Mesothelial cell of epicardium (in vitro differentiated cells): Measurements from ENCODE around the gene VAMP3. TPM values are rescaled to one million over a fixed set of nuclear protein-coding genes. Genes with fewer than 3 reads are reported as not detected.

Source experiments
- DNase-seq, 2 experiments: peaks; one replicate each; pipeline ENCODE4 v3.0.0; 2021; ENCODE audit warnings: low spot score in 2 of 2; ENCODE audit not compliant: unreplicated experiment in 2 of 2
- H3K27ac Mint-ChIP-seq: 2 replicates; pipeline ENCODE4 v1.8.0; 2021; ENCODE audit warnings: mixed read lengths
- H3K27me3 Mint-ChIP-seq: 2 replicates; pipeline ENCODE4 v1.8.0; 2021; ENCODE audit warnings: low read depth, mixed read lengths
- H3K36me3 Mint-ChIP-seq: 2 replicates; pipeline ENCODE4 v1.8.0; 2021; ENCODE audit warnings: mixed read lengths
- H3K4me1 Mint-ChIP-seq: 2 replicates; pipeline ENCODE4 v1.8.0; 2021; ENCODE audit warnings: mixed read lengths
- H3K4me3 Mint-ChIP-seq: 2 replicates; pipeline ENCODE4 v1.8.0; 2021; ENCODE audit warnings: mild to moderate bottlenecking, moderate library complexity, mixed read lengths
- H3K9me3 Mint-ChIP-seq: 2 replicates; pipeline ENCODE4 v1.8.0; 2021; ENCODE audit warnings: mixed read lengths
- CTCF ChIP-seq: fragments of 200-600 bp; sonication (generic); IDR thresholded peaks from one replicate; pipeline ENCODE4 v1.5.0; 2021; ENCODE audit warnings: antibody characterized with exemption; ENCODE audit not compliant: unreplicated experiment
- total RNA-seq: library from RNA; stranded (reverse); gene quantifications from 3 replicates; pipeline ENCODE4 v1.2.1, GENCODE V29; 2021

The VAMP3 gene
- total RNA-seq, 1 donor from 2014 or later, result 76.0 TPM

- no peaks in the 10 kb centered on the region for H3K27me3 Mint-ChIP-seq
- no peak for TF ChIP-seq CTCF
- no peak for DNase-seq
- H3K4me1 Mint-ChIP-seq, result peaks cover 3% of the 10 kb centered on the region
- H3K27ac Mint-ChIP-seq, result no peak overlapping the region
- H3K36me3 Mint-ChIP-seq, result no peaks in the 10 kb centered on the region
- no peak overlapping the region for H3K4me3 Mint-ChIP-seq
- no peaks in the 10 kb centered on the region for H3K9me3 Mint-ChIP-seq
These were observed 25.3 kb upstream of the VAMP3 start for GRCh38 chr1:7745783-7746182.

- no peak for TF ChIP-seq CTCF
- H3K9me3 Mint-ChIP-seq, result no peaks in the 10 kb centered on the region
- H3K27ac Mint-ChIP-seq, result no peak overlapping the region
These were observed 23.5 kb upstream of the VAMP3 start for GRCh38 chr1:7747605-7748004.

GRCh38 chr1:7749126-7749525 is 22.0 kb upstream of the VAMP3 start:
- Mint-ChIP-seq H3K4me1 (peaks cover 15% of the 10 kb centered on the region), H3K27ac (no peak overlapping the region), H3K36me3 (no peaks in the 10 kb centered on the region), H3K9me3 (no peaks in the 10 kb centered on the region), H3K4me3 (no peak overlapping the region), H3K27me3 (no peaks in the 10 kb centered on the region)
- TF ChIP-seq CTCF, result no peak
- no peak for DNase-seq

More at GRCh38 chr1:7747605-7748004, 23.5 kb upstream of the VAMP3 start:
- H3K4me3 Mint-ChIP-seq, result no peak overlapping the region
- peaks cover 8% of the 10 kb centered on the region for H3K4me1 Mint-ChIP-seq
- H3K36me3 Mint-ChIP-seq, result no peaks in the 10 kb centered on the region
- no peak for DNase-seq
- H3K27me3 Mint-ChIP-seq, result no peaks in the 10 kb centered on the region

- H3K27me3 Mint-ChIP-seq, result no peaks in the 10 kb centered on the region
- no peak for DNase-seq
- peaks cover 12% of the 10 kb centered on the region for H3K4me1 Mint-ChIP-seq
- no peak overlapping the region for H3K4me3 Mint-ChIP-seq
- no peaks in the 10 kb centered on the region for H3K36me3 Mint-ChIP-seq
- H3K9me3 Mint-ChIP-seq, result no peaks in the 10 kb centered on the region
- TF ChIP-seq CTCF, result no peak
- H3K27ac Mint-ChIP-seq, result no peak overlapping the region
These were observed 19.9 kb upstream of the VAMP3 start for GRCh38 chr1:7751174-7751573.

GRCh38 chr1:7752512-7753417 is 18.3 kb upstream of the VAMP3 start:
- TF ChIP-seq CTCF, result peak; percentile 83
- Mint-ChIP-seq H3K27ac (peak overlapping the region; percentile 89), H3K4me3 (peak overlapping the region; percentile 70), H3K4me1 (peaks cover 12% of the 10 kb centered on the region), H3K9me3 (no peaks in the 10 kb centered on the region), H3K36me3 (no peaks in the 10 kb centered on the region), H3K27me3 (no peaks in the 10 kb centered on the region)
- peak; percentile 33 to 71 for DNase-seq
